Mucosa of stomach (tissue), 1 donor: ENCODE measurements around the gene UNC119B.

Source experiments
- H3K27me3 ChIP-seq: one replicate; pipeline ENCODE4 v1.7.0; 2013; ENCODE audit warnings: mild to moderate bottlenecking, low read length; ENCODE audit not compliant: control insufficient read depth, insufficient read depth
- H3K36me3 ChIP-seq: one replicate; pipeline ENCODE4 v1.7.0; 2013; ENCODE audit warnings: low read length; ENCODE audit not compliant: control insufficient read depth, insufficient read depth
- H3K4me1 ChIP-seq: one replicate; pipeline ENCODE4 v1.7.0; 2013; ENCODE audit warnings: mild to moderate bottlenecking, low read length; ENCODE audit not compliant: control insufficient read depth, insufficient read depth
- H3K4me3 ChIP-seq: one replicate; pipeline ENCODE4 v1.7.0; 2013; ENCODE audit warnings: low read length
- H3K9ac ChIP-seq: one replicate; pipeline ENCODE4 v1.7.0; 2013; ENCODE audit warnings: mild to moderate bottlenecking, low read length, moderate library complexity
- H3K9me3 ChIP-seq: one replicate; pipeline ENCODE4 v1.7.0; 2013; ENCODE audit warnings: mild to moderate bottlenecking, low read length, moderate library complexity; ENCODE audit not compliant: control insufficient read depth
- donor health status: Pancreatic carcinoma.

Gene UNC119B

DNA sequence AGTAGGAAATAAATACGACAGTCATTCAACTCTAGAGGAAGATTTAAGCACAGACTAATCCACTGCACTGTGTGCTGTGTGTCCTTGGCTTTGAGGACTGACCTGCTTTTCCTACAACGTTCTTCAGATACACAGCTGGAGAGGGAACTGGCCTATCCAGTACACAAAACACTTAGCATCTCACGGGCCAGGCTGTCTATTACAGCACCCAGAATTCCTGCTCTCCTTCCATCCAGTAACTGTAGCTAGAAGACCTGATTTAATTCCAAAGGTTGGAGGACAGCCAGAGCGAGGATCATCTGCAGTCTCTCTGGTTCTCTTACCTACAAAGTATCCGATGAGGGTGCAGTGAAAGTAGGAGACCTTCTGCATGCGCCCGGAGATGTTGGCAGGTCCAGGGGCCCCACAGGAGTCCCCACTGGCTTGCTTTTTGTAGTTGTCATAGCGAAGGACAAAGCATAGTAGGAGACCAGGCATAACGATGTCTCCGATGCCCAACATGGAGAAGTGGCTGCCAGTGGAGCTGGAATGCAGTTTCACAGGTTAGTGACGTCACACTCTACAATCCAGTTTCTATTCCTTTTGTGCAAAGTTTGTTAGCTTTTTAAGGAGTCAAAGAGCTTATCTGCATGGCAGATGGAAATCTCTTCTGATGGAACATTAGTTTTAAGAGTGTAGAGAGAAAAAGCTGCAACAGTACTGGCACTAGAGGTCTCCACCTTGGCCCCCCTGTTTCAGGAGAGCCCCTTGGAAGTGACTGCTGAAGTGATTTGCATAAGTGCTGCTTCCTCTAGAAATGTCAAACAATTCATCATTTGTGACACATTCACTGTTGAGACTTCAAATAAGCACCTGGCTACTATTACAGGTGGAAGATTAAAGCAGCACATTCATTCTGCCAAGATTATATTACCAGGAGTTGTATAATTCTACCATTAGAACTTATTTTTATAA is 57.1 kb downstream of the UNC119B start:
- Histone ChIP-seq H3K4me3 (no peak overlapping the region), H3K27me3 (no peaks in the 10 kb centered on the region), H3K9ac (no peak overlapping the region), H3K4me1 (no peaks in the 10 kb centered on the region), H3K36me3 (peaks cover 13% of the 10 kb centered on the region), H3K9me3 (no peaks in the 10 kb centered on the region)

- Histone ChIP-seq H3K36me3 (peaks cover 8% of the 10 kb centered on the region), H3K9me3 (no peaks in the 10 kb centered on the region), H3K9ac (no peak overlapping the region), H3K4me3 (no peak overlapping the region), H3K27me3 (no peaks in the 10 kb centered on the region), H3K4me1 (no peaks in the 10 kb centered on the region)
Observed at GRCh38 chr12:120771097-120771496, 60.8 kb downstream of the UNC119B start.
